Hepatocyte (in vitro differentiated cells): ENCODE measurements around the gene RPTN.
A peak's percentile ranks its signal among the peaks of the same experiment; 100 is the strongest.

Source experiments
- EZH2 ChIP-seq: fragments of 200-600 bp; sonication (generic); IDR thresholded peaks from 2 replicates; pipeline ENCODE4 v1.6.1; 2016; ENCODE audit warnings: antibody characterized with exemption, mild to moderate bottlenecking, borderline replicate concordance
- EZH2phosphoT487 ChIP-seq: fragments of 200-600 bp; sonication (generic); IDR thresholded peaks from one replicate; pipeline ENCODE4 v1.6.1; 2018; ENCODE audit warnings: antibody characterized with exemption, mild to moderate bottlenecking, low read depth, moderate library complexity; ENCODE audit not compliant: unreplicated experiment, severe bottlenecking
- TF ChIP-seq, protein P1 (sequence below): fragments of 200-600 bp; sonication (generic); IDR thresholded peaks from 2 replicates; pipeline ENCODE4 v1.5.1; 2016; ENCODE audit warnings: antibody characterized with exemption, mild to moderate bottlenecking; ENCODE audit not compliant: poor library complexity

DNA sequence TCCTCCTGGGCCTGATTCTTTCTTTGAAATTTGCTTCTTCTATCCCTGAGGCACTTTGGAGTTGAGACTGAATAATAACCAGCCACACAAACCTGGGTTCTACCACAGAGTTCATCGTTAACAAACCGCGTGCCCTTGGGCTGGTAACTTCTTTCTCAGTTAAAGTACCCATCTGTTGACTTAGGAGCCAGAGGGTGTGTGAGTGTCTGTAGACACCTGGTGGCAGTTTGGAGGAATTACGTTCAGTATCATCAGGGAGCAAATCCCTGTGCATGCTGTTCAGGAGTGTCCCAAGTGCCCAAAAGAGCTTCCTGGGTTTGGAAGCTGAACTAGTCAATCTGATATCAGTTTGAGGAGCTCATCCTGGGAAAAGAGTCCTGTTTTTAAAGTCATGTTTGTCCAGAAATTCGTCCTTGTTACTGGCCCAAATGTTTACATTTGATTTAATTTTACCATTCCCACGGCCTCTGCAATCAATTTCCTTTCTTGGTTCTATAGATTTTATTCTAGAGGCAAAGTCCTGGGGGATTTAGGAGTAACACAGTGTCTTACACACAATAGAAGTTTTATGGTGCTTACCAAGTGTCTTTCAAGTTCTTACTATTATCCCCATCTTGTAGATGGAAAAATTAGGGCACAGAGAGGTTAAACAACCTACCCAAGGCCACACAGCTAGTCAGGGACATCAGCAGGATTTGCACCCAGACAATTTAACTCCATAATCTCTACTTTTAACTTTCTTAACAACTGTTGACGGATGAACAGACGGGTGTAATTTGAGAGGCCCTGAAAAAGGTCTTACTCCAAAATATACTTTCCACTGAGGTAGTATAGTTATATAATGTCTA lies 26.7 kb upstream of the RPTN start:
- TF ChIP-seq, protein P1, sequence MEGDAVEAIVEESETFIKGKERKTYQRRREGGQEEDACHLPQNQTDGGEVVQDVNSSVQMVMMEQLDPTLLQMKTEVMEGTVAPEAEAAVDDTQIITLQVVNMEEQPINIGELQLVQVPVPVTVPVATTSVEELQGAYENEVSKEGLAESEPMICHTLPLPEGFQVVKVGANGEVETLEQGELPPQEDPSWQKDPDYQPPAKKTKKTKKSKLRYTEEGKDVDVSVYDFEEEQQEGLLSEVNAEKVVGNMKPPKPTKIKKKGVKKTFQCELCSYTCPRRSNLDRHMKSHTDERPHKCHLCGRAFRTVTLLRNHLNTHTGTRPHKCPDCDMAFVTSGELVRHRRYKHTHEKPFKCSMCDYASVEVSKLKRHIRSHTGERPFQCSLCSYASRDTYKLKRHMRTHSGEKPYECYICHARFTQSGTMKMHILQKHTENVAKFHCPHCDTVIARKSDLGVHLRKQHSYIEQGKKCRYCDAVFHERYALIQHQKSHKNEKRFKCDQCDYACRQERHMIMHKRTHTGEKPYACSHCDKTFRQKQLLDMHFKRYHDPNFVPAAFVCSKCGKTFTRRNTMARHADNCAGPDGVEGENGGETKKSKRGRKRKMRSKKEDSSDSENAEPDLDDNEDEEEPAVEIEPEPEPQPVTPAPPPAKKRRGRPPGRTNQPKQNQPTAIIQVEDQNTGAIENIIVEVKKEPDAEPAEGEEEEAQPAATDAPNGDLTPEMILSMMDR: peak; percentile 63
- TF ChIP-seq EZH2phosphoT487 (no peak), EZH2 (no peak)
